ENCODE data around the gene PRAC2. TPM values are rescaled to one million over a fixed set of nuclear protein-coding genes. Genes with fewer than 3 reads are reported as not detected.
"Not testable (repeated sequence)": the region's sequence is repeated elsewhere in the genome, so short reads cannot be mapped to it uniquely, and the experiment has no call there.

PRAC2 gene
- total and polyA plus RNA-seq, 12 donors: not detected

- H3K27me3 ChIP-seq: peaks cover 38 to 100% (median 100%) of the 10 kb centered on the region in 7 donors
- H3K9me3 ChIP-seq: no peaks in the 10 kb centered on the region
- no peak for ATAC-seq
- TF ChIP-seq, protein P1, sequence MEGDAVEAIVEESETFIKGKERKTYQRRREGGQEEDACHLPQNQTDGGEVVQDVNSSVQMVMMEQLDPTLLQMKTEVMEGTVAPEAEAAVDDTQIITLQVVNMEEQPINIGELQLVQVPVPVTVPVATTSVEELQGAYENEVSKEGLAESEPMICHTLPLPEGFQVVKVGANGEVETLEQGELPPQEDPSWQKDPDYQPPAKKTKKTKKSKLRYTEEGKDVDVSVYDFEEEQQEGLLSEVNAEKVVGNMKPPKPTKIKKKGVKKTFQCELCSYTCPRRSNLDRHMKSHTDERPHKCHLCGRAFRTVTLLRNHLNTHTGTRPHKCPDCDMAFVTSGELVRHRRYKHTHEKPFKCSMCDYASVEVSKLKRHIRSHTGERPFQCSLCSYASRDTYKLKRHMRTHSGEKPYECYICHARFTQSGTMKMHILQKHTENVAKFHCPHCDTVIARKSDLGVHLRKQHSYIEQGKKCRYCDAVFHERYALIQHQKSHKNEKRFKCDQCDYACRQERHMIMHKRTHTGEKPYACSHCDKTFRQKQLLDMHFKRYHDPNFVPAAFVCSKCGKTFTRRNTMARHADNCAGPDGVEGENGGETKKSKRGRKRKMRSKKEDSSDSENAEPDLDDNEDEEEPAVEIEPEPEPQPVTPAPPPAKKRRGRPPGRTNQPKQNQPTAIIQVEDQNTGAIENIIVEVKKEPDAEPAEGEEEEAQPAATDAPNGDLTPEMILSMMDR (IDR thresholded peaks at IDR 0.05): no peak
- H3K4me3 ChIP-seq: no peak overlapping the region
- peaks cover 0 to 18% (median 15%) of the 10 kb centered on the region in 9 donors for H3K4me1 ChIP-seq
- H3K27ac ChIP-seq: no peak overlapping the region
- no peaks in the 10 kb centered on the region for H3K36me3 ChIP-seq
- no peak for DNase-seq
- intact Hi-C loops (cut with DNase I): no loop called here
- WGBS, 2 donors: 43 to 50% methylated on average over 5 of the region's 5 CpGs
Measured at GRCh38 chr17:48715496-48716399, 7.2 kb upstream of the PRAC2 start.

GRCh38 chr17:48716549-48716948 is 6.4 kb upstream of the PRAC2 start:
- Histone ChIP-seq H3K27me3 (peaks cover 38 to 100% (median 100%) of the 10 kb centered on the region in 7 donors), H3K4me1 (peaks cover 0 to 18% (median 15%) of the 10 kb centered on the region in 9 donors)
- H3K27ac ChIP-seq; H3K9me3 ChIP-seq; H3K4me3 ChIP-seq; intact Hi-C loops (cut with DNase I); DNase-seq; H3K36me3 ChIP-seq; ATAC-seq: not testable (repeated sequence)
- WGBS, 2 donors: 69 to 71% methylated on average over 3 of the region's 3 CpGs

GRCh38 chr17:48717367-48718226 is 5.4 kb upstream of the PRAC2 start:
- H3K4me3 ChIP-seq: no peak overlapping the region
- no peaks in the 10 kb centered on the region for H3K9me3 ChIP-seq
- H3K27me3 ChIP-seq: peaks cover 47 to 100% (median 100%) of the 10 kb centered on the region in 7 donors
- ATAC-seq: no peak
- TF ChIP-seq, protein P1 (IDR thresholded peaks at IDR 0.05): no peak
- intact Hi-C loops (cut with DNase I): no loop called here
- H3K4me1 ChIP-seq: peaks cover 0 to 18% (median 15%) of the 10 kb centered on the region in 9 donors
- H3K36me3 ChIP-seq: no peaks in the 10 kb centered on the region
- no peak for DNase-seq
- WGBS, 2 donors: 11 to 12% methylated on average over 10 of the region's 10 CpGs
- no peak overlapping the region for H3K27ac ChIP-seq

GRCh38 chr17:48718227-48718760 is 4.7 kb upstream of the PRAC2 start:
- intact Hi-C loops (cut with DNase I): no loop called here
- Histone ChIP-seq H3K4me1 (peaks cover 0 to 23% (median 15%) of the 10 kb centered on the region in 9 donors), H3K9me3 (no peaks in the 10 kb centered on the region), H3K27ac (no peak overlapping the region), H3K36me3 (no peaks in the 10 kb centered on the region), H3K4me3 (no peak overlapping the region), H3K27me3 (peaks cover 54 to 100% (median 100%) of the 10 kb centered on the region in 7 donors)
- 10 to 12% methylated on average over 24 of the region's 24 CpGs for WGBS, 2 donors
- TF ChIP-seq, protein P1 (IDR thresholded peaks at IDR 0.05): no peak
- no peak for DNase-seq
- ATAC-seq: no peak

All from heart right ventricle (tissue), 16 donors.